ENCODE results near the gene ULBP2.
"Not testable (repeated sequence)": the region's sequence is repeated elsewhere in the genome, so short reads cannot be mapped to it uniquely, and the experiment has no call there.

ULBP2 gene

GRCh38 chr6:149909701-149910470 is 31.9 kb upstream of the ULBP2 start:
- no peak for DNase-seq (ENCODE audit: low read depth)

- no peak for DNase-seq (ENCODE audit: low read depth)
Observed at GRCh38 chr6:149910721-149911151, 31.1 kb upstream of the ULBP2 start.

DNA sequence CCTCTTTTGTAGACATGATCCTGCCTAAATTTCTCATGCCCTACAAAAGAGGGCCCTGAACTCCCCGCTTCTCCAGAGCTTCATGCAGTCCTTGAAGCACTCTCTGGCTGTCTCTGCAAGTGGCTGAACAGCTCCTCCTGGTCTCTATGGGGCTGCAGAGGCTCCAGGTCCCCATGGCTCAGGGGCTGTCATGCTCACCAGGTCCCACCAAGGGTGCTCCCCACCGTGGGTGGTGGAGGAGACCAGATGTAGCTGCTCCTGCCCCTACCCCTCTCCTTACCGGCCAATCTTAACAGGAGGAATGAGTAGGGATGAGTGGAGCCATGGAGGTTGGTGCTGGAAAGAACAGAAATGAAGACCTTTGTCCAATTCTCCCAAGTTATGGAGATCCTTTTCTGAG is 29.1 kb upstream of the ULBP2 start:
- not testable (repeated sequence) for DNase-seq (ENCODE audit: low read depth)

GRCh38 chr6:149913085-149913484 is 28.7 kb upstream of the ULBP2 start:
- DNase-seq (ENCODE audit: low read depth) = no peak

DNA sequence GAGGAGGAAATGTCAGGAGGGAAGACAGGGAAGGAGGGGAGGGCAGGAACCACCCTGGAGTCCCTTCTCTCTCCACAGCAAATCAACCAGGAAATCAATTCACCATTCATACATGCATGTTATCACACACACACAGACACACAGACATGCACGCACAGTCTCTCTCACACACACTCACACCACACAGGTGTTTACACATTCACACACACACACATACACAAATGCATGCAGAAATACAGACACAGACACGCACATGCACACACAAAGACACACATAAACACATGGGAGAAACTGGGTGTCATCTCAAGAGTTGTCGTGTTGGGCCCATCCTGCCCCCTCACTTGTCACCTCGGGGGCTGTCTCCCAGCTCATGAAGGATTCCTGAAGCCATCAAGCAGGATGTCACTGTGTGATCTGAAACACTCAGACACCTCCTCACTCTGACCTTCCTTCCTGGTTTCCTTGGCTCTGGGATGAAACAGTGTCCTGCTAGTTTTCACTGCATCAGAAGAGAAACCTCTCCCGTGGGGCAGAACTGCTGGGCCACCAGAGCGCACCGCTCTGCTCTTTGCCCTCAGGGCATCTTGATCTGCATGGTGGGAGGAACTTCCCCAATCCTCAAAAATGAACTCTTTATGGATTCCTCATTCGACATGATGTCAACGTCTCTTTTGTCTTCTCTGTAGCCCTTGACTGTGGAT is 28.1 kb upstream of the ULBP2 start:
- no peak for DNase-seq (ENCODE audit: low read depth)

GRCh38 chr6:149915970-149916865 is 25.6 kb upstream of the ULBP2 start:
- no peak for DNase-seq (ENCODE audit: low read depth)

- no peak for DNase-seq (ENCODE audit: low read depth)
Observed at GRCh38 chr6:149917679-149918078, 24.1 kb upstream of the ULBP2 start.

GRCh38 chr6:149918151-149918905 is 23.5 kb upstream of the ULBP2 start:
- no peak for DNase-seq (ENCODE audit: low read depth)

GRCh38 chr6:149919126-149919833 is 22.5 kb upstream of the ULBP2 start:
- not testable (repeated sequence) for DNase-seq (ENCODE audit: low read depth)

- DNase-seq (ENCODE audit: low read depth) = no peak
Observed at GRCh38 chr6:149919834-149920225, 22.0 kb upstream of the ULBP2 start.

- DNase-seq (ENCODE audit: low read depth) = no peak
Observed at GRCh38 chr6:149921361-149921760, 20.5 kb upstream of the ULBP2 start.

GRCh38 chr6:149922091-149922490 is 19.7 kb upstream of the ULBP2 start:
- DNase-seq (ENCODE audit: low read depth) = not testable (repeated sequence)

GRCh38 chr6:149922642-149923326 is 19.0 kb upstream of the ULBP2 start, which contains the start of gene RAET1G:
Gene RAET1G (minus strand): TSS chr6:149923121. CDS start chr6:149923010, 111 bp downstream.
- DNase-seq (ENCODE audit: low read depth) = peak; percentile 72

DNA sequence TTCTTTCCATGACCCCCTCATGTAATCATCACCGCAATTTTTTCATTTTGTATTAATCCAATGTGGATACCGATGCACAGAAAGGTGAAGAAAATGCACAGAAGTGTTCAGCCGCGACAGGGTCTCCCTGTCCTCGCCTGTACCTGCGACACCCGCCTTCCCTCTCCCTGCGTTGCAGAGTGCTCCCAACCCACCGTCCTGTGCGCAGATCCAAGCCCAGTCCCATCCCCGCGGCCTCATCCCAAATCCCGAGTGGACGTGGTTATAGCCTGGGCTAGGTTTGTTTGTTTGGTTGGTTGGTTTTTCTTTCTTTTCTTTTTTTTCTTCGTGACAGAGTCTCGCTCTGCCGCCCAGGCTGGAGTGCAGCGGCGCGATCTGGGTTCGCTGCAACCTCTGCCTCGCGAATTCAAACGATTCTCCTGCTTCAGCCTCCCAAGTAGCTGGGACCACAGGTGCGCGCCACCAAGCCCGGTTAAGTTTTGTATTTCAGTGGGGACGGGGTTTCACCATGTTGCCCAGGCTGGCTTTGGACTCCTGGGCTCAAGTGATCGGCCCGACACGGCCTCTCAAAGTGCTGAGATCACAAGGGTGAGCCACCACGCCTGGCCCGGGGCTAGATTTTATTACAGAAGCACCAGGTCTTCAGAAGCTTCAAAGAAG is 18.4 kb upstream of the ULBP2 start:
- no peak for DNase-seq (ENCODE audit: low read depth)

GRCh38 chr6:149924206-149924932 is 17.4 kb upstream of the ULBP2 start:
- no peak for DNase-seq (ENCODE audit: low read depth)

GRCh38 chr6:149924933-149925252 is 16.9 kb upstream of the ULBP2 start:
- no peak for DNase-seq (ENCODE audit: low read depth)

DNA sequence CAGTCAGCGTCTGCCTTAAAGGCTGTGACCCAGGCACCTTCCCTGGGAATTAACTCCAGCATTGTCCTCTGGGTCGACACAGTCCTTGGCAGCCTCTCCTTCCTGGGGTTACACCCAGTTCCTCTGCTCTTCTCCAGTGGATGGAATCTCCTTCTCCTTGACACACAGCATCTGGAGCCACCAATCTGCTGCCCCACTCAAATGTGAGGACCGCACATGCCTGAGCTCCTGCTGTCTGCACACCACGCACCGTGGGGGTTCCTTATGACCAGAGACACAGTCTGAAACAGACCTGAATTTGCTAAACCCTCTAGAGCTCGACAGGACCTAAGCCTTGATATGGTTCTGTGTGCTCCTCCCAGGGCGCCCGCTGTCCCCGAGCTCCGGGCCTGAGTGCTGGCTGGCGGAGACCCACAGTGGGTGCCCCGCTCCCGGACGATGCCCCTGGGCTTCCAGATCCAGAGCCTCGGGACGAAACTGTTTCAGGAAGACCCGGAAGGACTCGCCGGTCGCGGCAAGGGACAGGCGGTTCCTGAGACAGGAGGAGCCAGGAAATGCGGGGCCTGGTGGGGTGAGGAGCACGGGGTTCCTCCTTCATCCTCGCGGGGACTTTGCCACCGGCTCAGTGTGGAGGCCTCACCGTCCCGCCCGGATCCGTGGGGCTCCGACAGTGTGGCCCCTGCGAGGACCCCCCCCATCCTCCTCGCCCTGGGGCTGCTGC is 16.4 kb upstream of the ULBP2 start:
- DNase-seq (ENCODE audit: low read depth) = no peak

- peak; percentile 60 for DNase-seq (ENCODE audit: low read depth)
Observed at GRCh38 chr6:149925974-149926777, 15.6 kb upstream of the ULBP2 start.
